Panc1 (cell line): ENCODE results near the gene P2RX1.

ENCODE experiments used
- POLR2AphosphoS5 ChIP-seq: IDR thresholded peaks from 2 replicates; pipeline ENCODE4 v1.6.1; 2012; ENCODE audit warnings: mild to moderate bottlenecking, low read depth, low read length, moderate library complexity
- TF ChIP-seq, protein P1 (sequence below): fragments of 450-650 bp; IDR thresholded peaks from 2 replicates; pipeline ENCODE4 v1.5.1; 2017; ENCODE audit warnings: mild to moderate bottlenecking

GRCh38 chr17:3952186-3952585 is 35.9 kb upstream of the P2RX1 start:
- no peak for TF ChIP-seq POLR2AphosphoS5
- TF ChIP-seq, protein P1, sequence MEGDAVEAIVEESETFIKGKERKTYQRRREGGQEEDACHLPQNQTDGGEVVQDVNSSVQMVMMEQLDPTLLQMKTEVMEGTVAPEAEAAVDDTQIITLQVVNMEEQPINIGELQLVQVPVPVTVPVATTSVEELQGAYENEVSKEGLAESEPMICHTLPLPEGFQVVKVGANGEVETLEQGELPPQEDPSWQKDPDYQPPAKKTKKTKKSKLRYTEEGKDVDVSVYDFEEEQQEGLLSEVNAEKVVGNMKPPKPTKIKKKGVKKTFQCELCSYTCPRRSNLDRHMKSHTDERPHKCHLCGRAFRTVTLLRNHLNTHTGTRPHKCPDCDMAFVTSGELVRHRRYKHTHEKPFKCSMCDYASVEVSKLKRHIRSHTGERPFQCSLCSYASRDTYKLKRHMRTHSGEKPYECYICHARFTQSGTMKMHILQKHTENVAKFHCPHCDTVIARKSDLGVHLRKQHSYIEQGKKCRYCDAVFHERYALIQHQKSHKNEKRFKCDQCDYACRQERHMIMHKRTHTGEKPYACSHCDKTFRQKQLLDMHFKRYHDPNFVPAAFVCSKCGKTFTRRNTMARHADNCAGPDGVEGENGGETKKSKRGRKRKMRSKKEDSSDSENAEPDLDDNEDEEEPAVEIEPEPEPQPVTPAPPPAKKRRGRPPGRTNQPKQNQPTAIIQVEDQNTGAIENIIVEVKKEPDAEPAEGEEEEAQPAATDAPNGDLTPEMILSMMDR, result no peak
